ENCODE data around the gene THSD4.
"Not testable (repeated sequence)": the region's sequence is repeated elsewhere in the genome, so short reads cannot be mapped to it uniquely, and the experiment has no call there.

The THSD4 gene

GRCh38 chr15:71342658-71343057 is 227.4 kb downstream of the THSD4 start:
- no peak for DNase-seq (ENCODE audit: low read depth in 1 of 2, low spot score in 1 of 2)

DNA sequence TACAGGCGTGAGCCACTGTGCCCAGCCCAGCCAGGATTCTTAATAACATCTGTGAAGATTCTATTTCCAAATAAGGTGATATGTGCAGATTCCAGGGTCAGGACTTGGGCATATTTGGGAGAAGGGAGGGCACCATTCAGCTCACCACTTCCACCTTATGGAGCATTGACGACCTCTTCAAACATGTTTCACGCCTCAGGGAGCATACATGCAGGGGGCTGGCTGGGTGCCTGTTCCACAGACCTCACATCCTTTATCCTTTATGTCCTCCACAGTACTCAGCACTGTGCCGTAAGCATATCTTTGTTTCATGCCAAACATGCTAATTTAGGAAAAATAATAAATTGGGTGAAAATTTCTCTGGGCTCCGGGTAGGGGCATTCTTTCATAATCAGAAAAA is 229.0 kb downstream of the THSD4 start:
- DNase-seq (ENCODE audit: low read depth in 1 of 2, low spot score in 1 of 2) = no peak

- DNase-seq (ENCODE audit: low read depth in 1 of 2, low spot score in 1 of 2) = no peak
Measured at GRCh38 chr15:71345186-71345585, 229.9 kb downstream of the THSD4 start.

DNA sequence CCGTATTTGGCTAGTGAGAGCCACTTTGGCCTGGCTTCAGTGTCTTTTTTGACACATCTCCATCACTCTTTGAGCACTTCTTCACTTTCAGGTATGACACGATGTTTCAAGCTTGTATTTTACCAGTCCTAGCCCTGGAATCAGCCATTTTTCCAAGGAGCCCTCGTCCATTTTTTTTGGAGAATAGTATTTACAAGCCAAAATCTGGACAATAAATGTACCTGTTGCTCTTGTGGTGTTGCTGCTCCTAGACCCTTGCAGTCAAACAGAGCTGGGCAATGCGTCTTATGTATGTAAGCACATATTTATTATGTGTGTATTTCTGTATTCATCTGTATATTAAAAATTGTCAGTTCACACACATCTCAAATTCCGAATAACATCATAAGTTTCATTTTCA is 231.2 kb downstream of the THSD4 start:
- no peak for DNase-seq (ENCODE audit: low read depth in 1 of 2, low spot score in 1 of 2)

- DNase-seq (ENCODE audit: low read depth in 1 of 2, low spot score in 1 of 2) = no peak
Measured at GRCh38 chr15:71348597-71348996, 233.3 kb downstream of the THSD4 start.

DNA sequence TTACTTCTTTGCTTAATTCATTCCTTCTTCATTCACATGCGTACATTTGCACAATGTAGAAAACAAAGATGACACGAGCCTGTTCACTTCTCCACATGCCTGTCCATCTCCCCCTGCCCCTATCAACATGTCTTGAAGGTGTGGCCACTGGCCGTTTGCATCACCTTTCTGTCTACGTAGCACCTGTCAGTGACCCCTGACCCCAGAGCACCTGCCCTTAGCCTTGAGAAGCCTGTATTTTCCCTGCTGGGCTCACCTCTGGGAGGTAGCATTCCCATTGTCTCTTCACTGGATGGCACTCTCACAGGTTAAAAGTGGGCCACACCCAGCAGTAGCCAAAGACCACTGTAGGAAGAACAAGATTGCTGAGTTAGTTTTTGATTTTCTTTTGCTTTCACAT is 234.1 kb downstream of the THSD4 start:
- DNase-seq (ENCODE audit: low read depth in 1 of 2, low spot score in 1 of 2) = no peak

GRCh38 chr15:71349736-71350526 is 234.7 kb downstream of the THSD4 start:
- DNase-seq (ENCODE audit: low read depth in 1 of 2, low spot score in 1 of 2) = no peak

GRCh38 chr15:71350622-71351378 is 235.5 kb downstream of the THSD4 start:
- no peak for DNase-seq (ENCODE audit: low read depth in 1 of 2, low spot score in 1 of 2)

DNA sequence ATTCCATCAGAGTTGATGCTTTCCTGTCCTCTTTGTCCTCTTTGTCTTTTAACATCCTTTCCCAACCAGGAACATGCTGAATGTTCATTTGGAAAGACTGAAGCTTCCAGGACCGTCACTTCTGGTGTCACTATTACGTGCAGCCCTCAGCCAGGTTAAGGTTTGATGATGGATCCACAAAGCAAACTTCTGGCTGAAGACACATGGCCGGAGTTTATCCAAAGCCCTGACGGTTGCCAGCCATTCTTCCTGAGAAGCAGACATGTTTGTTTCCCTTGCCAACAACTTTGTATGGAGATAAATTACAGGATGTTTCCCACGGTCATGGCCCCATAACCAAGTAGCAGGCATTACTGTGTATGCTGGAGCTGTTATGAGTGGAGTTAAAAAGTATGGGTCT is 236.9 kb downstream of the THSD4 start:
- DNase-seq (ENCODE audit: low read depth in 1 of 2, low spot score in 1 of 2) = no peak

- no peak for DNase-seq (ENCODE audit: low read depth in 1 of 2, low spot score in 1 of 2)
Measured at GRCh38 chr15:71352765-71353164, 237.5 kb downstream of the THSD4 start.

DNA sequence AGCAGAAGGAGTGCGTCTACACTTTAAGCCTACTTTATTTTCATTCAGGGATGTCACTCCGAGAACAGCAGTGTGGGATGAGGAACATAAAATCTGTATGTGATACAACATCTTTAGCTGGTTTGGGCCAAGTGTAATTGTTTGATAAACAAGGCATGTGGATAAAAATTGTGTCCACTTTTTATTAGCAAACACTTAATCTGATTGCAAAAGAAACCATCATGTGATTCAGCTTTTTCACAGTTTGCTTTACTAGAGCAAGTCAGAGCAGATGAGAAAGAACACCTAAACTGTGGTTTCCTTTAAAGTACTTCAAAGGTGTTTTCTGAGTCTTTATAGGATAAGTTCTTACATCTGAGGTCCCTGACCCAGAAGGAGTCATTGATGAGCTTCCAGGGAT is 237.9 kb downstream of the THSD4 start:
- no peak for DNase-seq (ENCODE audit: low read depth in 1 of 2, low spot score in 1 of 2)

DNA sequence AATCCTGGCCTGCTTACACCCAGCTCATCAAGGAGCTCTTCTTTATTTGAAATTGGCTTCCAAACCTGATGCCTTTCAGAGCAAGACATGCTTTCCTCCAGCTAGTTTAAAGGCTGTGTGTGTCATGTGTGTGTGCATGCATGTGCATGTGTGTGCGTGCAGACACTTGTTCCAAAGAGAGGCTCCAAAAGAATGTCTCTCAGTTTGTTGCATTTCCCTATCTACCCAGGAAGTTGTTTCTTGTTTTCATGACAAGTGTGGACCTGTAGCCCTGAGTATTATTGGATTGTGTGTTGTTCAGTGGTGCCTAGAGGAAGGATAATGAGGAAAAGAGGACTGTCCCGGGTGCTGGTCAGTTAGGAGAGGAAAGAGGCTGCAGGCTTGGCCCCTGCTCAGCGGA is 240.0 kb downstream of the THSD4 start:
- DNase-seq (ENCODE audit: low read depth in 1 of 2, low spot score in 1 of 2) = no peak

GRCh38 chr15:71357321-71357732 is 242.1 kb downstream of the THSD4 start:
- DNase-seq (ENCODE audit: low read depth in 1 of 2, low spot score in 1 of 2) = no peak

GRCh38 chr15:71357967-71358366 is 242.7 kb downstream of the THSD4 start:
- no peak for DNase-seq (ENCODE audit: low read depth in 1 of 2, low spot score in 1 of 2)

GRCh38 chr15:71359246-71359645 is 244.0 kb downstream of the THSD4 start:
- no peak for DNase-seq (ENCODE audit: low read depth in 1 of 2, low spot score in 1 of 2)

DNA sequence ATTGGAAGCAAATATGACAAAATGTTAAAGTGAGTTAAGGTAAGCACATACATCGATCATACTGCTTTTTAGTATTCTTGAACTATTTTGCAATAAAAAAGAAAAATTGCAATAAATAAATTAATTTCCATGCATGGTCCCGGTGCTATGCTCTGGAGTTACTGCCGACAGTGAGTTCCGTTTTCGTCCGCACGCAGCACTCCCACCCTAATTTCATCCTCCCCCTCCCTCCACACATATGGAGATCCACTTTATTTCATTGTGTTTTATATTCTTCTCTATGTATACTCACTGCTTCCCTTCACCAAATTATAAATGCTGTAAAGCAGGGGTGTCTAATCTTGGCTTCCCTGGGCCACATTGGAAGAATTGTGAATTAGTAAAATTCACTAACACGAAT is 247.3 kb downstream of the THSD4 start:
- no peak for DNase-seq (ENCODE audit: low read depth in 1 of 2, low spot score in 1 of 2)

- DNase-seq (ENCODE audit: low read depth in 1 of 2, low spot score in 1 of 2) = no peak
Measured at GRCh38 chr15:71362987-71363968, 248.0 kb downstream of the THSD4 start.

DNA sequence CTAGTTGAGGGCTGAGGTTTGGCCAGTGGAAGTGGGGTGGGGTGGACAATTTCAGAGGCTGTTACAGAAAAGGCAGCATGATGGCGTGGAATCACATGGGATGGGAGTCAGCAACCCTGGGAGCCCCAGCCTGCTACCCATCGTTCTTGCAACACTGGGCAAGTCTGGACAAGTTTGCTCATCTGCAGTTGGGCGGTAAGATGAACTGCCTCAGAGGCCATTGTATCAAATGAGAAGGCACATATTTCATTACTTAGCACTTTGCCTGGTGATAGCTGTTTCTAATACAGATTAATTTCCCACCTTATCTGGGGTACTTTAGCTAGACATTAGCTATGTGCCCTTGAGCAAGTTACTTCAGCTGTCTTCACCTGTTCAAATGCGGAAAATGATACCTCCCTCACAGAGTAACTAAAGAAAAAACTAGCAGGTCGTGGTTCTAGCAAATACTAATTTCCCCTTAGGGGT is 248.9 kb downstream of the THSD4 start:
- no peak for DNase-seq (ENCODE audit: low read depth in 1 of 2, low spot score in 1 of 2)

DNA sequence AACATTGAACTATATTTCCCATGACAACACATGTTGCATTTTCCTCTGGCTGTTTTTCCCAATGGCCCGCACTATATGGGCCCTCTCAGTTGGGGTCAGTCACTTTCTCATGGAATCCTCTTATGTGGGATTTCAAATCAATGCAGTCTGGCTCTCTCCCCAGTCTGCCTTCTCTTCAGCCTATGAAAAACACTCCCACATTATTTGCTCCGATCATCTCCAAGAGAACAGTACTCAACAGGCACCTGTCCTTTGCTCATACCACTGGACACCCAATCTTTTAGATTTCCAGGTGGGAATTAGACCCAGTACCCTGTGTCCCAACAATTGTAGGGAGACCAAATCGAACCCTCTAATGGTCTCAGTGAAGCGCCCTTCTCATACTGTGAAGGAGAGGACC is 251.3 kb downstream of the THSD4 start:
- no peak for DNase-seq (ENCODE audit: low read depth in 1 of 2, low spot score in 1 of 2)

DNA sequence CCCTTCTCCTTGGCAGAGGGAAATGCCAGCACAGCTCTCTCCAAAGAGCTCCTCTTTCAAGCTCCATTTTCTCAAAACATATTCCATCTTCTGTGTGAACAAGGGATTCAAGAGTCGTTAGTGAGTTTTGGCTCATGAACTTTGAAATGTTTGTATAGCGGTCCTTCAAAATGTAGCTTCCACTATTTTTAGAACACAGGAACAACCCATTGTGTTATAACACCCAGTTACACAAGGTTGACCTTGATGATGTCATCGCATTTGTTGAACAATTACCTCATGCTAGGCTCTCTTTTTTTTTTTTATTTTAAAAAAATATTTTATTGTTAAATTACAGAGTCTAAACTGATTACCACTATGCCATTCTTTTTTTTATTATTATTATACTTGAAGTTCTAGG is 251.7 kb downstream of the THSD4 start:
- DNase-seq (ENCODE audit: low read depth in 1 of 2, low spot score in 1 of 2) = no peak

DNA sequence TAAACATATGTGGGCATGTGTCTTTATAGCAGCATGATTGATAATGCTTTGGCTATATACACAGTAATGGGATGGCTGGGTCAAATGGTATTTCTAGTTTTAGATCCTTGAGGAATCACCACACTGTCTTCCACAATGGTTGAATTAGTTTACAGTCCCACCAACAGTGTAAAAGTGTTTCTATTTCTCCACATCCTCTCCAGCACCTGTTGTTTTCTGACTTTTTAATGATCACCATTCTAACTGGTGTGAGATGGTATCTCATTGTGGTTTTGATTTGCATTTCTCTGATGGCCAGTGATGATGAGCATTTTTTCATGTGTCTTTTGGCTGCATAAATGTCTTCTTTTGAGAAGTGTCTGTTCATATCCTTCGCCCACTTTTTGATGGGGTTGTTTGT is 252.5 kb downstream of the THSD4 start:
- DNase-seq (ENCODE audit: low read depth in 1 of 2, low spot score in 1 of 2) = not testable (repeated sequence)

All from activated T-helper 1 cell treated with anti-CD3 and anti-CD28 coated beads, Interleukin-2, amount 50 U/mL, for 16 hours (primary cell).